Loucy (cell line): ENCODE data around the gene CTIF.

Source experiments
- H2AFZ ChIP-seq: fragments of 200-600 bp; sonication (generic); 2 replicates; pipeline ENCODE4 v1.6.0; 2016; ENCODE audit warnings: antibody characterized with exemption, mild to moderate bottlenecking, low read length, moderate library complexity
- H3F3A ChIP-seq: fragments of 200-600 bp; 2 replicates; pipeline ENCODE4 v1.6.0; 2016; ENCODE audit warnings: antibody characterized with exemption, low read depth, mild to moderate bottlenecking
- H3K27me3 ChIP-seq: fragments of 200-600 bp; sonication (generic); 2 replicates; pipeline ENCODE4 v1.6.1; 2014; ENCODE audit warnings: low read length, mild to moderate bottlenecking; ENCODE audit not compliant: insufficient read depth, poor library complexity, severe bottlenecking
- H3K36me3 ChIP-seq: fragments of 200-600 bp; sonication (generic); 2 replicates; pipeline ENCODE4 v1.6.1; 2016; ENCODE audit warnings: low read length; ENCODE audit not compliant: insufficient read depth
- H3K4me1 ChIP-seq: fragments of 200-600 bp; sonication (generic); 2 replicates; pipeline ENCODE4 v1.5.1; 2014; ENCODE audit warnings: low read length, mild to moderate bottlenecking; ENCODE audit not compliant: insufficient read depth, poor library complexity, severe bottlenecking
- H3K4me2 ChIP-seq: fragments of 200-600 bp; sonication (generic); 2 replicates; pipeline ENCODE4 v1.6.0; 2014; ENCODE audit warnings: antibody characterized with exemption, low read length, low read depth, mild to moderate bottlenecking; ENCODE audit not compliant: poor library complexity, severe bottlenecking
- H3K4me3 ChIP-seq: fragments of 200-600 bp; sonication (generic); 2 replicates; pipeline ENCODE4 v1.5.1; 2014; ENCODE audit warnings: low read length, mild to moderate bottlenecking, mixed read lengths; ENCODE audit not compliant: poor library complexity, severe bottlenecking
- H3K79me2 ChIP-seq: fragments of 200-600 bp; sonication (generic); 2 replicates; pipeline ENCODE4 v1.6.1; 2014; ENCODE audit warnings: low read length; ENCODE audit not compliant: insufficient read depth
- H3K9ac ChIP-seq: fragments of 200-600 bp; sonication (generic); 2 replicates; pipeline ENCODE4 v1.6.0; 2014; ENCODE audit warnings: mild to moderate bottlenecking, low read depth, low read length, moderate library complexity; ENCODE audit not compliant: poor library complexity, severe bottlenecking
- H3K9me2 ChIP-seq: fragments of 200-600 bp; sonication (generic); replicated peaks from 2 replicates; pipeline ENCODE4 v1.6.1; 2016; ENCODE audit warnings: low read depth, low read length, mixed read lengths
- H3K9me3 ChIP-seq: fragments of 200-600 bp; sonication (generic); 2 replicates; pipeline ENCODE4 v1.6.1; 2014; ENCODE audit warnings: mild to moderate bottlenecking, antibody characterized with exemption, low read length, low read depth; ENCODE audit not compliant: insufficient read depth
- H4K20me1 ChIP-seq: fragments of 200-600 bp; sonication (generic); 2 replicates; pipeline ENCODE4 v1.6.0; 2014; ENCODE audit warnings: antibody characterized with exemption, low read length, mild to moderate bottlenecking; ENCODE audit not compliant: insufficient read depth, poor library complexity, severe bottlenecking
- EZH2phosphoT487 ChIP-seq: fragments of 200-600 bp; IDR thresholded peaks from 2 replicates; pipeline ENCODE4 v1.6.1; 2018; ENCODE audit warnings: antibody characterized with exemption, mild to moderate bottlenecking, moderate library complexity, borderline replicate concordance
- TF ChIP-seq, protein P1 (sequence below): fragments of 200-600 bp; sonication (generic); conservative IDR thresholded peaks from 2 replicates; pipeline ENCODE4 v1.5.1; 2014; ENCODE audit warnings: mild to moderate bottlenecking, antibody characterized with exemption, low read length

CTIF gene

DNA sequence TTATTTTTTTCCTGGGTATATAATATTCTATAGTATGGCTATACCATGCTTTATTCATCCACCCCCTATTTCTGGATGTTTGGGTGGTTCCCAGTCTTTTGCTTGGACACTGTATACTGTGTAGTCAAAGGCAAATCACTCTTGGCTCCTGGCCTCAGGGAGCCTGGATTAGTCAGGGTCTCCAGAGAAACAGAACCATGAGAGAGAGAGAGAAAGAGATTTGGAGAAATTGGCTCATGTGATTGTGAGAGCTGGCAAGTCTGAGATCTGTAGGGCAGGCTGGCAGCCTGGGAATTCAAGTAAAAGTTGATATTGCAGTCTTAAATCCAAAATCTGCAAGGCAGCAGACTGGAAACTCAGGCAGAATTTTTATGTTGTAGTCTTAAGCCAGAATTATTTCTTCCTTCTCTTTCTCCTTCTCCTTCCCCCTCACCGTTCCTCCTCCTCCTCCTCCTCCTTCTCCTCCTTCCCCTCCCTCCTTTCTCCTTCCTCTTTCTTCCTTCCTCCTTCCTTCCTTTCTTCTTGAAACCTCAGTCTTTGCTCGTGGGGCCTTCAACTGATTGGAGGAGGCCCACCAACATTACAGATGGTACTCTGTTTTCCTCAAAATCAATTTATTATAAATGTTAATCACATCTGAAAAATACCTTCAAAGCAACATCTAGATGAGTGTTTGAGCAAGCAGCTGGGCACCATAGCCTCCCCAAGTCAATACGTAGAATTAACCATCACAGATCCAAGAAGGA, 33.0 kb downstream of the CTIF start:
- no peak for TF ChIP-seq EZH2phosphoT487
- TF ChIP-seq, protein P1, sequence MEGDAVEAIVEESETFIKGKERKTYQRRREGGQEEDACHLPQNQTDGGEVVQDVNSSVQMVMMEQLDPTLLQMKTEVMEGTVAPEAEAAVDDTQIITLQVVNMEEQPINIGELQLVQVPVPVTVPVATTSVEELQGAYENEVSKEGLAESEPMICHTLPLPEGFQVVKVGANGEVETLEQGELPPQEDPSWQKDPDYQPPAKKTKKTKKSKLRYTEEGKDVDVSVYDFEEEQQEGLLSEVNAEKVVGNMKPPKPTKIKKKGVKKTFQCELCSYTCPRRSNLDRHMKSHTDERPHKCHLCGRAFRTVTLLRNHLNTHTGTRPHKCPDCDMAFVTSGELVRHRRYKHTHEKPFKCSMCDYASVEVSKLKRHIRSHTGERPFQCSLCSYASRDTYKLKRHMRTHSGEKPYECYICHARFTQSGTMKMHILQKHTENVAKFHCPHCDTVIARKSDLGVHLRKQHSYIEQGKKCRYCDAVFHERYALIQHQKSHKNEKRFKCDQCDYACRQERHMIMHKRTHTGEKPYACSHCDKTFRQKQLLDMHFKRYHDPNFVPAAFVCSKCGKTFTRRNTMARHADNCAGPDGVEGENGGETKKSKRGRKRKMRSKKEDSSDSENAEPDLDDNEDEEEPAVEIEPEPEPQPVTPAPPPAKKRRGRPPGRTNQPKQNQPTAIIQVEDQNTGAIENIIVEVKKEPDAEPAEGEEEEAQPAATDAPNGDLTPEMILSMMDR: no peak
- H4K20me1 ChIP-seq: no peaks in the 10 kb centered on the region

DNA sequence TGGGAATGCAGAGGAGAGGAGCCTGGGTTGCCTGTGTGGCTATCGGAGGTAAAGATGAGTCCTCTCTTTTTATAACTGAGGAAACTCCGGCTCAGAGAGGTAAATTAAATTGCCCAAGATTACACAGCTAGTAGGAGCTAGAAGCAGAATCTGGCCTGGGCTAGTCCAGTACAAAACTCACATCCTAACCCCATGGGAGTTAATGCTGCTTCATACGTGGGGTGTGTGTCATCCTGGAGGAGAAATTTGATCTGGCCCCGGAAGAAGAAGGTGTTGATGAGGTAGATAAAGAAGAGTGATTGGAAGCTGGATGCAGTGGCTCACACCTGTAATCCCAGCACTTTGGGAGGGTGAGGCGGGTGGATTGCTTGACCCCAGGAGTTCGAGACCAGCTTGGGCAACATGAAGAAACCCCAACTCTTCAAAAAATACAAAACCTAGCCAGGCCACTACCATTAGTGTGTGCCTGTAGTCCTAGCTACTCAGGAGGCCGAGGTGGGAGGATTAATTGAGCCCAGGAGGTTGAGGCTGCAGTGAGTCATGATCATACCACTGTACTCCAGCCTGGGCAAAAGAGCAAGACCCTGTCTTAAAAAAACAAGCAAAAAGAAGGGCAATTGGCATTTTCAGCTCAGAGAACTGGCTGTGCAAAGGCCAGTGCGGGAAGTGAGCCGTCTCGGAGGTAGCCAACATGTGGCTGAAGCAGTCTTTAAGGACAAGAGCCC, 33.7 kb downstream of the CTIF start:
- H2AFZ ChIP-seq: no peak overlapping the region
- no peaks in the 10 kb centered on the region for H3F3A ChIP-seq
- no peaks in the 10 kb centered on the region for H3K27me3 ChIP-seq
- peaks cover 7% of the 10 kb centered on the region; the same call in 1 of the 2 replicates for H3K79me2 ChIP-seq
- TF ChIP-seq, protein P1: no peak
- TF ChIP-seq EZH2phosphoT487: no peak
- H3K4me1 ChIP-seq: no peaks in the 10 kb centered on the region
- 0 out of 2 replicates have a peak, but pooled peaks cover 3% of the 10 kb centered on the region for H3K9me3 ChIP-seq
- no peaks in the 10 kb centered on the region for H4K20me1 ChIP-seq
- H3K36me3 ChIP-seq: peaks cover under 1% of the 10 kb centered on the region; the same call in 1 of the 2 replicates
- no peak overlapping the region for H3K4me2 ChIP-seq
- H3K4me3 ChIP-seq: no peak overlapping the region
- H3K9me2 ChIP-seq: no peaks in the 10 kb centered on the region
- H3K9ac ChIP-seq: no peak overlapping the region

More for the DNA sequence above, 33.0 kb downstream of the CTIF start:
- H3K27me3 ChIP-seq: no peaks in the 10 kb centered on the region
- no peak overlapping the region for H2AFZ ChIP-seq
- peaks cover 7% of the 10 kb centered on the region; the same call in 1 of the 2 replicates for H3K79me2 ChIP-seq
- H3K9ac ChIP-seq: no peak overlapping the region
- H3F3A ChIP-seq: no peaks in the 10 kb centered on the region
- no peaks in the 10 kb centered on the region for H3K9me2 ChIP-seq
- H3K9me3 ChIP-seq: 0 out of 2 replicates have a peak, but pooled peaks cover 3% of the 10 kb centered on the region
- no peaks in the 10 kb centered on the region; the same call in 1 of the 2 replicates for H3K36me3 ChIP-seq
- H3K4me2 ChIP-seq: no peak overlapping the region
- no peak overlapping the region for H3K4me3 ChIP-seq
- peaks cover 2% of the 10 kb centered on the region for H3K4me1 ChIP-seq

DNA sequence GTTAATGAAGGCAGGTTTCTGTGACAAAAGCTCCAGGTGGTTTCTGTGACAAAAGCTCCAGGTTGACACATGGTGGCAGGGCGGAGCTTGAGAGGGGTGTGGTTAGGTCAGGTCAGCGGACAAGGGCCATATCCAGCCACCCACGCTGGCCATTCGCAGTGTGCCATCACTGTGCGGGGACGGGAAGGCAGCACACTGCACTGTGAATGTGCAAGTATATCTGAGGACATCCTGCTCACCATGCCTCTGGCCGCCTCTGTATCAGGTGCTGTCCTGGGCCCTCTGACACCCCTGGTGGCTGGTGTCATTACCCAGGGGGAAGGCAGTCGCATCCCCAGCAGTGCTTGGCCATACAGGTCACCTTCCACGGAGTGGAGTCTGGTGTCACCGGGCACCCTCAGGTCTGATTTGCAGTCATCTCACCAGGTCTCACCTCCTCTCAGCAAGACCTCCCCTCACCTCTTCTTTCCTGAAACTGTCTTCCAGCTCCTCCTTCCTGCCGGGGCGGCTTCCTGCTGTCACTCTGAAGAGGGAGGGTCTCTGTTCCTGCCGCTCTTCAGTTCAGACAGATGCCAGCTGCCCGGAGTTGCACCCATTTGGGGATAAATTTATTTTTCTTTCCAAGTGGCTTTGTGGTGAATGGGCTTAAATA, 34.9 kb downstream of the CTIF start:
- no peaks in the 10 kb centered on the region for H4K20me1 ChIP-seq

More for the DNA sequence above, 34.9 kb downstream of the CTIF start:
- TF ChIP-seq EZH2phosphoT487: no peak
- TF ChIP-seq, protein P1: no peak
- Histone ChIP-seq H3K4me3 (no peak overlapping the region), H3K4me1 (no peaks in the 10 kb centered on the region), H3K27me3 (no peaks in the 10 kb centered on the region), H3K4me2 (no peak overlapping the region), H2AFZ (no peak overlapping the region), H3F3A (no peaks in the 10 kb centered on the region), H3K9me3 (peaks cover 12% of the 10 kb centered on the region; the same call in 1 of the 2 replicates), H3K9me2 (no peaks in the 10 kb centered on the region), H3K79me2 (no peaks in the 10 kb centered on the region), H3K9ac (no peak overlapping the region), H3K36me3 (peaks cover 4% of the 10 kb centered on the region; the same call in 1 of the 2 replicates)
